PC-9 (cell line): ENCODE results near the gene KIF26B. TPM values are rescaled to one million over a fixed set of nuclear protein-coding genes. Genes with fewer than 3 reads are reported as not detected.

ENCODE experiments used
- BruUV-seq: library from RNA; stranded (reverse); fragments of 400-500 nt; replicated peaks from 2 replicates; lab custom pipeline; 2021; lab: Mats Ljungman, UMichigan
- CTCF ChIA-PET: fragments of 300-600 bp; sonication (Branson Sonifier 250); formaldehyde crosslinking; loops from one replicate; lab custom pipeline; 2022; ENCODE audit warnings: antibody characterized with exemption; lab: Charles Lee
- POLR2A ChIA-PET: fragments of 300-600 bp; sonication (Branson Sonifier 250); formaldehyde crosslinking; loops from one replicate; lab custom pipeline; 2022; ENCODE audit warnings: antibody characterized with exemption; ENCODE audit not compliant: unreplicated experiment; lab: Charles Lee
- DNase-seq, 2 experiments: peaks; one replicate each; pipeline versions ENCODE4 v3.0.0 to v3.0.0-alpha.2; 2015 to 2022; ENCODE audit warnings: mixed read lengths in 1 of 2
- H2AFZ ChIP-seq: fragments of 200-600 bp; sonication (generic); 2 replicates; pipeline ENCODE4 v1.8.1; 2017; ENCODE audit warnings: antibody characterized with exemption
- H3F3A ChIP-seq: fragments of 200-600 bp; sonication (generic); 2 replicates; pipeline ENCODE4 v1.8.1; 2017; ENCODE audit warnings: antibody characterized with exemption, mild to moderate bottlenecking, low read depth; ENCODE audit not compliant: insufficient read depth
- H3K27ac ChIP-seq: fragments of 200-600 bp; sonication (generic); 2 replicates; pipeline ENCODE4 v1.6.1; 2016; ENCODE audit warnings: mixed run types
- H3K27me3 ChIP-seq: fragments of 200-600 bp; sonication (generic); 2 replicates; pipeline ENCODE4 v1.6.1; 2016; ENCODE audit warnings: low read depth, mixed run types; ENCODE audit not compliant: insufficient read depth
- H3K36me3 ChIP-seq: fragments of 200-600 bp; sonication (generic); 2 replicates; pipeline ENCODE4 v1.6.1; 2016; ENCODE audit warnings: low read depth, mixed run types
- H3K4me1 ChIP-seq: fragments of 200-600 bp; sonication (generic); replicated peaks from 2 replicates; pipeline ENCODE4 v1.6.1; 2016; ENCODE audit warnings: mixed run types; ENCODE audit not compliant: insufficient read depth
- H3K4me2 ChIP-seq: fragments of 200-600 bp; sonication (generic); 2 replicates; pipeline ENCODE4 v1.6.1; 2017; ENCODE audit warnings: mixed run types
- H3K4me3 ChIP-seq: fragments of 200-600 bp; sonication (generic); 2 replicates; pipeline ENCODE4 v1.6.1; 2016; ENCODE audit warnings: mixed run types
- H3K79me2 ChIP-seq: fragments of 200-600 bp; sonication (generic); 2 replicates; pipeline ENCODE4 v1.6.1; 2017; ENCODE audit warnings: low read depth, mixed run types
- H3K9me2 ChIP-seq: fragments of 200-600 bp; sonication (generic); 2 replicates; pipeline ENCODE4 v1.8.1; 2017; ENCODE audit warnings: mild to moderate bottlenecking; ENCODE audit not compliant: insufficient read depth
- H3K9me3 ChIP-seq: fragments of 200-600 bp; sonication (generic); 2 replicates; pipeline ENCODE4 v1.8.1; 2016; ENCODE audit warnings: low read depth; ENCODE audit not compliant: insufficient read depth
- H4K20me1 ChIP-seq: fragments of 200-600 bp; sonication (generic); 2 replicates; pipeline ENCODE4 v1.8.1; 2017; ENCODE audit not compliant: insufficient read depth
- EZH2 ChIP-seq: fragments of 200-600 bp; sonication (generic); IDR thresholded peaks from 2 replicates; pipeline ENCODE4 v1.8.0; 2017; ENCODE audit warnings: antibody characterized with exemption, low read depth
- intact Hi-C: fragments of 100-400 bp; cut with micrococcal nuclease; formaldehyde crosslinking; loops from one replicate; pipeline ENCODE4 v1.10.0; 2022; ENCODE audit not compliant: unreplicated experiment
- total RNA-seq: library from RNA; stranded (reverse); gene quantifications from 2 replicates; pipeline ENCODE4 v1.2.3, GENCODE V29; 2021
- TF ChIP-seq, protein P1 (sequence below): fragments of 200-600 bp; sonication (generic); conservative IDR thresholded peaks from 2 replicates; pipeline ENCODE4 v1.6.1; 2017; ENCODE audit warnings: mixed run types, antibody characterized with exemption, mild to moderate bottlenecking, moderate library complexity

KIF26B gene
- total RNA-seq, 1 experiment from 2014 or later, result 0.11 TPM

DNA sequence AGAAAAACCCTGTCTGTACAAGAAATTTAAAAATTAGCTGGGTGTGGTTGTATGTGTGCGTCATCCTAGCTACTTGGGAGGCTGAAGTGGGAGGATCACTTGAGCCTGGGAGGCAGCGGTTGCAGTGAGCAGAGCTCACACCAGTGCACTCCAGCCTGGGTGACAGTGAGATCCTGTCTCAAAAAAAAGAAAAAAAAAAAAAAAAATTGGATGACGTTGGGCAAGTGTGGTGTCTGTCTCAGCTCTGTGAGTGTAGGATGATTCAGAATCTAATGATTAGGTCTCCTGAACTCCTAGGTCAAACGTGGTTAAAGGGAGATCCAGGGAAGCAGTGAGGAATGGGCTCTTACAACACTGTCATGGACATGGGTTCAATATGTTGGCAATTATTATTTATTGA is 435.9 kb downstream of the KIF26B start:
- POLR2A ChIA-PET, result no interaction called here
- no peak overlapping the region for H2AFZ ChIP-seq
- no peaks in the 10 kb centered on the region for H4K20me1 ChIP-seq
- no peak for TF ChIP-seq EZH2
- TF ChIP-seq, protein P1, sequence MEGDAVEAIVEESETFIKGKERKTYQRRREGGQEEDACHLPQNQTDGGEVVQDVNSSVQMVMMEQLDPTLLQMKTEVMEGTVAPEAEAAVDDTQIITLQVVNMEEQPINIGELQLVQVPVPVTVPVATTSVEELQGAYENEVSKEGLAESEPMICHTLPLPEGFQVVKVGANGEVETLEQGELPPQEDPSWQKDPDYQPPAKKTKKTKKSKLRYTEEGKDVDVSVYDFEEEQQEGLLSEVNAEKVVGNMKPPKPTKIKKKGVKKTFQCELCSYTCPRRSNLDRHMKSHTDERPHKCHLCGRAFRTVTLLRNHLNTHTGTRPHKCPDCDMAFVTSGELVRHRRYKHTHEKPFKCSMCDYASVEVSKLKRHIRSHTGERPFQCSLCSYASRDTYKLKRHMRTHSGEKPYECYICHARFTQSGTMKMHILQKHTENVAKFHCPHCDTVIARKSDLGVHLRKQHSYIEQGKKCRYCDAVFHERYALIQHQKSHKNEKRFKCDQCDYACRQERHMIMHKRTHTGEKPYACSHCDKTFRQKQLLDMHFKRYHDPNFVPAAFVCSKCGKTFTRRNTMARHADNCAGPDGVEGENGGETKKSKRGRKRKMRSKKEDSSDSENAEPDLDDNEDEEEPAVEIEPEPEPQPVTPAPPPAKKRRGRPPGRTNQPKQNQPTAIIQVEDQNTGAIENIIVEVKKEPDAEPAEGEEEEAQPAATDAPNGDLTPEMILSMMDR, result no peak
- intact Hi-C loops, result no loop called here
- peaks cover 48% of the 10 kb centered on the region for H3K27me3 ChIP-seq
- H3K4me3 ChIP-seq, result no peak overlapping the region
- H3K9me3 ChIP-seq, result no peaks in the 10 kb centered on the region
- no peaks in the 10 kb centered on the region for H3K36me3 ChIP-seq
- no peaks in the 10 kb centered on the region; the same call in 1 of the 2 replicates for H3K9me2 ChIP-seq
- no TSS peak for BruUV-seq
- CTCF ChIA-PET, result no interaction called here
- no peak overlapping the region for H3K4me2 ChIP-seq
- no peak for DNase-seq
- H3K4me1 ChIP-seq, result no peaks in the 10 kb centered on the region
- no peaks in the 10 kb centered on the region for H3F3A ChIP-seq
- no peaks in the 10 kb centered on the region for H3K79me2 ChIP-seq
- no peak overlapping the region for H3K27ac ChIP-seq

DNA sequence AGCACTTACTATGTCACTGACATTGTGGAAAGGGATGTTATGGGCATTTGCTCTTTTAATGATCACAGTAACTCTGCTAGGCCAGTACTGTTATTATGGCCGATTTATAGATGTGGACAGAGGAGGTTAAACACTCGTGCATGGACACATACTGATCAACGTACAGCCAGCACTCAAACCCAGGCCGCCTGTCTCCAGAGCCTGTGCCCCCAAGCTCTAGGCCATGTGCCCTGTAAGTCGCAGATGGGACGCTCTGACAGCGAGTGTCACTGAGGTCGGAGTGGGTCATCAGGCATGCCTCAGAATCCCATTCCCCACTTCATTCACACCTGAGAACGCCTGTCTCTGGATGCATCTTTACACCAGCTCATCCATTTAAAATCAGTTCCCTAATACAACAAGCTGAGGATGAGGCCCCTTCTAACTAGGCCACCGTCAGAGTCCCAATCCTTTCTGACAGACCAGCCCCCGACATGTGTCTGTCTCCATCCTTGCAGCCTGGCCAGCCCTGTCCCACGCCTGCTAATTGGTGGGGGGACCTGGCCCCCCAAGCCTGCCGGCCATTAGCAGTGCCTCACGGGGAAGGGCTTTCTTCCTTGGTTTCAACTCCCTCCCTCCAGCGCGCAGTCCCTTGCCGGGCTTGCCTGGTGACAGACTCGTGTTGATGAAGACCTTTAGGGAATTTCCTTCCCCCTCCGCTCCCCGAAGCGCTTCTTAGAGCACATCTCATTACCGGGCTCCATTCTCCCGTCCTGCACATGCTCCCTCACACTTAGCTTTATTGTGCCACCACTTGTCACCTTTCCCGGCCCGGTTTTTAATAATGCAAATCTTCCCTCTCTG is 436.8 kb downstream of the KIF26B start:
- H3K9me2 ChIP-seq, result no peaks in the 10 kb centered on the region; the same call in 1 of the 2 replicates
- H2AFZ ChIP-seq, result no peak overlapping the region
- ChIA-PET CTCF (no interaction called here), POLR2A (no interaction called here)
- TF ChIP-seq, protein P1, result no peak
- TF ChIP-seq EZH2, result no peak
- H3K4me2 ChIP-seq, result no peak overlapping the region
- peaks cover 45% of the 10 kb centered on the region for H3K27me3 ChIP-seq
- no peak overlapping the region for H3K27ac ChIP-seq
- BruUV-seq, result no TSS peak
- intact Hi-C loops, result no loop called here
- H4K20me1 ChIP-seq, result no peaks in the 10 kb centered on the region
- no peak overlapping the region for H3K4me3 ChIP-seq
- no peaks in the 10 kb centered on the region for H3K79me2 ChIP-seq
- DNase-seq, result no peak
- H3K36me3 ChIP-seq, result no peaks in the 10 kb centered on the region
- H3F3A ChIP-seq, result no peaks in the 10 kb centered on the region
- no peaks in the 10 kb centered on the region for H3K4me1 ChIP-seq
- H3K9me3 ChIP-seq, result no peaks in the 10 kb centered on the region

DNA sequence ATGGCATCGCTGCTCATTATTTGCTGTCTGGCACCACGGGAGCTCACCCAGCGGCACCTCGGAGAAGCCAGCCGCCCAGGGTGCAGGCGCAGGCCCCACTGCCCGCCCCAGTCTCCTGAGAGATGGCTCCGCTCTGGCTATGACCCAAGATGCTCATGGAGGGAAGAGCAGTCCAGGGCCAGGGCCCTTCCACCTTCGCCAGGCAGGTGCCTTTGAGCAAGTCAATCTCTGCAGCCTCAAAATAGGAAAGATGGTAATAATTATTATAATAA is 437.3 kb downstream of the KIF26B start:
- no peaks in the 10 kb centered on the region for H3K79me2 ChIP-seq
- ChIA-PET POLR2A (no interaction called here), CTCF (no interaction called here)
- H3K36me3 ChIP-seq, result no peaks in the 10 kb centered on the region
- no peaks in the 10 kb centered on the region for H3K4me1 ChIP-seq
- BruUV-seq, result no TSS peak
- H2AFZ ChIP-seq, result no peak overlapping the region
- H4K20me1 ChIP-seq, result no peaks in the 10 kb centered on the region
- no peak overlapping the region for H3K27ac ChIP-seq
- no peaks in the 10 kb centered on the region; the same call in 1 of the 2 replicates for H3K9me2 ChIP-seq
- intact Hi-C loops, result no loop called here
- TF ChIP-seq EZH2, result no peak
- TF ChIP-seq, protein P1, result no peak
- H3F3A ChIP-seq, result no peaks in the 10 kb centered on the region
- H3K4me3 ChIP-seq, result no peak overlapping the region
- H3K9me3 ChIP-seq, result no peaks in the 10 kb centered on the region
- H3K4me2 ChIP-seq, result no peak overlapping the region
- DNase-seq, result no peak
- peaks cover 43% of the 10 kb centered on the region for H3K27me3 ChIP-seq
